Frontal cortex (tissue), 4 donors: ENCODE data around the gene AJAP1. TPM values are rescaled to one million over a fixed set of nuclear protein-coding genes. Genes with fewer than 3 reads are reported as not detected.

ENCODE experiments used
- DNase-seq, 2 donors: peaks; one replicate each; pipeline ENCODE4 v3.0.0; 2012; ENCODE audit warnings: low spot score in 2 of 2
- FAIRE-seq: peaks from 2 replicates; lab custom pipeline; 2012; peaks lifted over from hg19 to GRCh38; lab: Jason Lieb, UNC
- total RNA-seq: library from RNA; depleted of rRNA; stranded (reverse); fragments of >200 nt; gene quantifications from one replicate; pipeline ENCODE4 v1.2.3, GENCODE V29; 2014
- donor health status: control.
- donor health status: control.
- donor health status: control.

The AJAP1 gene
- total RNA-seq, 1 donor from 2014 or later = 16.7 TPM

GRCh38 chr1:4724001-4724400 is 69.6 kb downstream of the AJAP1 start:
- DNase-seq (no peak), FAIRE-seq (no peak)

GRCh38 chr1:4724695-4725250 is 70.4 kb downstream of the AJAP1 start:
- DNase-seq (no peak), FAIRE-seq (no peak)

DNA sequence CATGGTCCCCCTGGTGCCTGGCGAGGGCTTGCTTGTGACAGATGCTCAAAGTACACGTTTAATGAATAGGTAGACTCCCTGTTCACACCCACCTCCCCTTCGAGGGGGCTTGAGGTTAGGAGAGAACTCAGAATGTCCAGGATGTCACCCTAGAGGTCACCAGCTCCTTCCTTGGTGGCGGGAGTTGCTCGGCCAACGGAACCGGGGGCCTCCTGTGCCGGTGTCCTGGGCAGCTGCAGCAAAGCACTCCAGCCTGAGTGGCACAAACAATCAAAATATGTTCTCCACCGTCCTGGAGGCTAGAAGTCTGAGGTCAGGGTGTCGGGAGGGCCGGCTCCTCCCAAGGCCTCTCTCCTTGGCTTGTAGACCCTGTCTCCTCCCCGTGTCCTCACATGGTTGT is 71.0 kb downstream of the AJAP1 start:
- FAIRE-seq (no peak), DNase-seq (no peak)

DNA sequence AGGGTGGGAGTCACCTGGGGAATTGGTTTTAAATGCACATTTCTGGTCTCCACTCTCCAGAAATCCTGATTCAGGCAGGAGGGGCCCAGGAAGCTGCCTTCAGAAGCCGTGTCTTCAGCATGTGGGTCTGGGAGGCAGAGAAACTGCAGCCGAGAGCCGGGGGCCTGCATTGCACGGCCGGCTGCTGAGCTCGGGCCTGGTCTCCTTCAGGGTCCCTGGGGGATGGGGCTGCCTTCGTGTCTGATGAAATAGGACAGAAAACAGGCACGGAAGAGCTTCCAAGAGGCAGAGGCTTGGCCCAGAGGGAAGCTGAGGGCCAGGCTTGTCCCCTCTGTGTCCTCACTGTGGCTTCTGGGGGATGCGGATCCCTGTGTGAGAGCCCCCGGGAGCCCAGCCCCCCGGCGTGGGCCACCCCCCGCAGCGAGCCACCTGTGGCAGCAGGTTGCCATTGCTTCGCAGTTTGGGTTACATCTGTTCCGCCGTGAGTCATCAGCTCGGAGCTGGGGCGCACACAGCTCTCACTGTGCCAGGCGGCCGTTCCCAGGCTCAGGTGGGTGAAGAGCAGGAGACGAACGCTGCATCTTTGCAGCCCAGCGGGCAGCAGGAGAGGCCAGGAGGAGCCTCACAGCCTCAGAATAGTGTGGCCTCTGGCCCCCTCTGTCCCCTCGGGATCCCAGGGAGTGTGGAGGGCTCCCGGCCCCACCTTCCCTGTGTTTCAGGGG is 72.4 kb downstream of the AJAP1 start:
- DNase-seq = no peak
- no peak for FAIRE-seq

DNA sequence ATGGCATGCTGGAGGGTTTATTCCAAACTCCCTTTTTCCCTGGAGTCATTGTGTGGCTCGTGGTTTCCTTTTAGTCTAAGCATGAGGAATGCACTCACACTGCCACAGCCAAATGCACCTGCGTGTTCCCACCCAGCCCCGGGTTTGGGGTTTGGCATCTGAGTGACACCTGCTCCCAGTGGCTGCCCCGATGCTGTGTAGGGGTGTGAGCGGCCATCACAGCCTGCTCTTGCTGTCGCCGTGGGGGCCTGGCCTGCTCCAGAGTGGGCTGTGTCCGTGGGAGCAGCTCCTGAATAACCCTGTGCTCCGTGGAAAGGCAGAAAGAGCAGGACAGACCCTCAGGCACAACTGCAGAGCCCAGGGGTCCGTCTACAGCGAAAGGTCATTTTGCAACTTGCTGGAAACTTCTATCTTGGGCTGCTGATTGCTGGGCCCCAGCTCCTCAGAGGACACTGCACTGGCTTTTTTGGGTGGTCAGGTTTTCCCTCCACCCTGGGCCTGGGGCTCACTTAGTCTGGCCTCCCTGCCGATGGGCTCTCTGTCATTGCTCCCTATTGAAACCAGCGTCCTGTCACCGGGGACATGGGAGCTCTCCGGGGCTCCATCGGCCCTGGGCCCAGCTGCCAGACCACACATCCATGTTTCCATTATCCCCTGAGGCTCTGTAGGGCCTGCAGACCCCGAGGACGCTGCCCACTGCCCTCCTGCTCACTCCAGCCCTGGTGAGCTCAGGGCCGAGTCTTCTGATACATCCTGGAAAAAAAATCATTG is 74.1 kb downstream of the AJAP1 start:
- FAIRE-seq (no peak), DNase-seq (no peak)

DNA sequence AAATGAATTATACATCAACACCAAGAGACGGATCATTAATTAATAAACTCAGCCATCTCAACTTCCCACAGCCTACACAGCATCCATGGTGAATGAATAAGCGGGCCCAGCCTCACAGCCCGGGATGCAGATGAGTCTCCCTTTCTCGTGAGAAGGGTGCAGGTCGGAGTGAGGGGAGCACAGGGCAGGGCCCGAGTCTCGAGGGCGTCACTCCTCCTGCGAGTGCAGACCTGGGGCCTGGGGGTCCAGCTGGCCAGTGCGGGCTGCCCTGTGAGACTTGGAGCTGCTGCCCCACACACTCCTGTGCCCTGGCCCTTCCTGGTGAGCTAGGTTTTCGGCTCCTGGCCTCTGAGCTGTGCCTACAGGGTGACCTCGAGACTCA is 74.7 kb downstream of the AJAP1 start:
- DNase-seq (no peak), FAIRE-seq (no peak)

DNA sequence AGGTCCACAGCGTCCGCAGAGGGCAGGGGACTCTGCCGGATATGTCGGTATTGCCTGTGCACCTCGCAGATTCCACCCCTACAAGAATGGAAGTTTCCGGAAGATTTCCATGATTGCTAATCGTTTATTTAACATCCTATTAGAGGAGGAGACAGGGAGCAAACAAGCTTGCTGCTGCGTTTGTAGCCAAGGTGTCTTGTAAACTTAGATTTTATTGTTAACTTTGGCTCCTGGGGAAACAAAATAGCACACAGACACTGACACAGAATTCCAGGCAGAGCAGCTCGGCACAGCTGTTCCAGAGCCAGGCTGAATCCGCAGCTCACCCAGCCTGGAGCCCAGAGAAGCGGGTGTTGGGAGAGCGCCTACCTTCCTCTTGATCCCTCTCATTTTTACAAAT is 75.7 kb downstream of the AJAP1 start:
- DNase-seq = no peak
- no peak for FAIRE-seq

DNA sequence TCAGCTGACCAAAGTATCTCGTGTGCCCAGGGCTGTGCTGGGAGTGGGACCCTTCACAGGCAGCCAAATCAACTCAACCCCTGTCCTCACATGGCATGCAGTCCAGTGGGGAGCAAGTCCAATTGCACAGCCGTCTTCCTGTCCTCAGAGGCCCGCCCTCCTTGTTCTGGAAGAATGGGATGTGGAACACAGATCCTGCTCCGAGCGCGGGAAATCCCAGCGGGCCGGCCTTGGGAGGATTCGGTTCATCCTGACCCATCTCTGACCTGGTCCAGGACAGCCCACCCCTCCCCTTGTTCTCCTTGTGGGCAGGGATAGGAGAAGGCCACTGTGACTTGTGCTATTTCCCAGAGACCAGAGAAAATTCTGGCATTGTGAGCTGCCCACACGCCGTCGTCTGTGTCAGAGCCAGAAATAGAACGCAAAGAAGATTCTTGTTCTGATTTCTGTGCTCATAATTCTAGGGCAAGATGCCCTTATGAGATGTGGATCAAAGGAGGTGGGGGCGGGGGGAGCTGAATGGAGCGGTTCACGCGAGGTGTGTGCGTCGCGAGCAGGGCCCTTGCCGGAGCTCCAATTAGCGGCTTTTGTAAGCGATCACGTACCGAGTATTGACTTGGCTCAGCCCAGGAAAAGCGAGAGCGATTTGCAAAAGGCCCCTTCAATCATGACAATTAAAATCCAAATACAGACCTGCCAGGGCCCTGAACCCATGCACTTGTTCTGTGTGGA is 79.2 kb downstream of the AJAP1 start:
- FAIRE-seq = no peak

GRCh38 chr1:4734219-4734618 is 79.8 kb downstream of the AJAP1 start:
- FAIRE-seq (no peak), DNase-seq (no peak)

More for the DNA sequence above, 79.2 kb downstream of the AJAP1 start:
- no peak for DNase-seq

- FAIRE-seq (no peak), DNase-seq (no peak)
Observed at GRCh38 chr1:4734791-4735190, 80.4 kb downstream of the AJAP1 start.

DNA sequence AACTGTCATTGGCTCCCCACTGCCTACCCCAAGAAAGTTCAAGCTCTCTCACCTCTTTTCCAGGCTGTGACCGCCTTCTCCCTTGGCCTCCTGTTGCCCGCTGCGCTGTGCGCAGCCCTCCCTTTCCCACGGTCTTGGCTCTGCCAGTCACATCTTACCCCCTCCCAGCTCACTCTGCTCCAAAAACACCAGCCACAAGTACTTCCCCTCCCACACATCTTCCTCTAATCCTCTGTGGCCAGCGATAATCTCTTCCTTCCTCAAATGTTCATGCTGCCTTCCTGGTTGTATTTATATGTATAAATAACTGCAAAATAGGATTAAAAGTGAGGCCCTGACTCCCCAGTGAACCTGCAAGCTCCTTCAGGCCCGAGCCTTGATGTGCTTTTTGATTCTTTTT is 81.8 kb downstream of the AJAP1 start:
- no peak for FAIRE-seq
- no peak for DNase-seq

GRCh38 chr1:4741876-4742423 is 87.5 kb downstream of the AJAP1 start:
- DNase-seq = no peak
- no peak for FAIRE-seq

DNA sequence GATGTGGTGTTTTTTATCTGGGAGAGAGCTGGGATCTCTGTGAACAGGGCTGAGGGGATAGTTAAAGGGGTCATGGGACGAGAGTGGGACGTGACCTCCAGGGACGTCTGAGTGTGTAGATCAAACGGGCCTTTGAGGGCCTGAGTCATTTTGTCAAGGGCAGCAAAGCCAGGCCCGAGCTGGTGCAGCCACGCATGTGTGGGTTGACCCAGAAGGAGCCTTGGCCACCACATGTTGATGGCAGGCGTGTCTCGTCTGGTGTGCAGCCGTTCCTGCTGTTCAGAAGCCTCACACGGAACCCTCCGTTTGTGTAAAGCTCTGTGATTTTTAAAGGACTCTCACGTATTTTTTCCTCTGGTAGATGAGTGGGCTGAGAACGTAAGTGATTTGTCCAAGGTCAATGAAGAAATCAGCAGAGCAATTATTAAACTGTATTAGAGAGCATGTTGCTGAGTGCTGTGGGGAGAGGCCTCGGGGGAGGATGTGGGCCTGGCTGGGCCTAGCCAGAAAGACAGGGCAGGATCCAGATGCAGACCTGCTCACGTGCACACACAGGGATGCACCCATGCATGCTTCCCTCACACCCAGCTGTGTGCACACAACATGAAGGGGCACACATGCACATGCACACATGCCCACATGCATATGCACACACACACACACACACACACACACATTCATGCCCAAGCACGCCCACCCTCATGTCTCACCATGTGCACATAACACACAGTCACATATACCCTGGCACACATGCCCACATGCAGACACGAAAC is 89.8 kb downstream of the AJAP1 start:
- FAIRE-seq (no peak), DNase-seq (no peak)

DNA sequence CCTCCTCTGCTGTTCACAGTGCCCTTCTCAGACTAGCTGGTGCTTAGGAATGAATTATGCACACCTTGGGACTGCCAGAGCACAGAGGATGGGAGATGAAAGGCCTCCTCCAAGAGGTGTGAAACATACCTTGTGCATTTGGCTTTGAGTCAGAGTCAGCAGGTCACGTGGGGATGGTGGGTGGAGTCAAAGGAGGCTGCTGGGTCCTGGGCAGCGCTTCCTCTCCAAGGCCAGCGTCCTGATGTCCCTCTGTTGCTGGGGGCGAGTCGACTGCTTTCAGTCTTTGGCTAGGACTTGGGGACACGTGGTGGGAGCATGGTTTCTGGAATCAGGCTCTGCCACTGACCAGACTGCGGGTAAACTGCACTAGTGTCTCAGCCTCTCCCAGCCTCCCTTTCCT is 91.2 kb downstream of the AJAP1 start:
- no peak for FAIRE-seq
- DNase-seq = no peak

- DNase-seq (no peak), FAIRE-seq (no peak)
Observed at GRCh38 chr1:4749406-4749805, 95.0 kb downstream of the AJAP1 start.

DNA sequence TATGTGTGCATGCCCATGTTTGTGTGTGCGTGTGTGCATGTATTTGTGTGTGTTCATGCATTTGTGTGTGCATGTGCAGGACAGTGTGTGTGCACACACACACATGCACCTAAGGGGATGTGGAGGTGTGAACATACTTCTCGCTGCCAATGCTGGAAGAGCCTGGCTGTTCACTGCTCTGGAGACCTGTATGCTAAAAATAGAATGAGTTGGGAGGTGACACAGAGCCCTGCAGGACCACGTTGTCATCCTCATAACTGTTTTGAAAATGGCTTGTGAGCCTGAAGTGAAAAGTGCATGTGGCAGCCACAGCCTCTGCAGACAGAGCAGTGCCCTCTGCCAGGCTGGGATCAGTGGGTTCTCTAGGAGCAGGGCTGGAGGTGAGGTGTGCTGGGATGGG is 95.8 kb downstream of the AJAP1 start:
- no peak for FAIRE-seq
- DNase-seq = no peak

GRCh38 chr1:4752059-4752458 is 97.7 kb downstream of the AJAP1 start:
- DNase-seq (no peak), FAIRE-seq (no peak)

- DNase-seq (no peak), FAIRE-seq (no peak)
Observed at GRCh38 chr1:4754816-4755215, 100.4 kb downstream of the AJAP1 start.

DNA sequence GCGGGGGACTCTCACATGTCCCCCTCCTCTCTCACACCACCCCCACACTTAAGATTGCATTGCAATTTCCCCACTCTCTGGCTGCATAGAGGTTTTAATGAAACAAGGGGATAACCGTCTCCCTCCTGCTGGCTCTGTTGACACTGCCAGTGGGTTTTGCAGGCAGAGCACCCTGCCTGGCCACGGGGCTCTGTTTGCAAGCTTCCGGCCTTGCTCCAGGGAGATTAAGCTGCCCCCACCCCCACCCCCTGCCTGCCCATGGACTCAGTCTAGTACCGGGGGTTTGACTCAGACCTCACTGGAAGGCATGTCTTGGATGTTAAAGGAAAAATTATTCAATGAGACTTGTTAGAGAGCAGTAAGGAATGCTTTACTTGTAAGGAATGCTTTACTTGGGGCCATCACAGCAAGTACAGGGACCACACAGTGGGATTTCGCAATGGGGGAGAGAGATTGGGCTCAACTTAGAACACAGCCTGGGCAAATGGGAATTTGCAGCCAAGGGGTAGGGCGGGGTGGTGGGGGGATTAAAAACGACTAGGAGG is 101.0 kb downstream of the AJAP1 start:
- DNase-seq (no peak), FAIRE-seq (no peak)
